IMR-90 (cell line): Measurements from ENCODE around the gene FAM234A. TPM values are rescaled to one million over a fixed set of nuclear protein-coding genes. Genes with fewer than 3 reads are reported as not detected.
A peak's percentile ranks its signal among the peaks of the same experiment; 100 is the strongest.

Source experiments
- ATAC-seq: fragments of 200-7000 bp; cut with Tn5 transposase; 2 replicates; pipeline ENCODE4 v1.9.1; 2020; ENCODE audit warnings: low read depth, mild to moderate bottlenecking, moderate library complexity
- BruUV-seq: library from RNA; stranded (reverse); fragments of 400-500 nt; replicated peaks from 2 replicates; lab custom pipeline; 2021; lab: Mats Ljungman, UMichigan
- CTCF ChIA-PET: fragments of 300-600 bp; formaldehyde crosslinking; extraction: SDS; loops from one replicate; lab custom pipeline; 2021; ENCODE audit warnings: antibody characterized with exemption; lab: Yijun Ruan, JAX
- POLR2A ChIA-PET: fragments of 300-600 bp; sonication (Branson Sonifier 250); formaldehyde crosslinking; loops from one replicate; lab custom pipeline; 2022; ENCODE audit warnings: antibody characterized with exemption; ENCODE audit not compliant: unreplicated experiment; lab: Charles Lee
- DNase-seq: peaks from one replicate; pipeline ENCODE4 v3.0.0; 2013
- H2AFZ ChIP-seq: replicated peaks from 2 replicates; pipeline ENCODE3; 2013; ENCODE audit warnings: low read length, mild to moderate bottlenecking; ENCODE audit not compliant: poor library complexity
- H2AK5ac ChIP-seq: 2 replicates; pipeline ENCODE4 v1.6.1; 2013; ENCODE audit warnings: low read depth, low read length, inconsistent platforms
- H2AK9ac ChIP-seq: replicated peaks from 2 replicates; pipeline ENCODE3; 2013; ENCODE audit warnings: mild to moderate bottlenecking, low read depth, low read length, moderate library complexity; ENCODE audit not compliant: poor library complexity
- H2BK120ac ChIP-seq: 2 replicates; pipeline ENCODE4 v1.6.1; 2013; ENCODE audit warnings: low read depth, low read length, inconsistent platforms
- H2BK15ac ChIP-seq: 3 replicates; pipeline ENCODE4 v1.6.1; 2013; ENCODE audit warnings: low read depth, low read length, inconsistent platforms
- H2BK20ac ChIP-seq: 2 replicates; pipeline ENCODE4 v1.6.1; 2013; ENCODE audit warnings: low read depth, mild to moderate bottlenecking, inconsistent platforms, low read length, moderate library complexity
- H2BK5ac ChIP-seq: 2 replicates; pipeline ENCODE4 v1.6.1; 2013; ENCODE audit warnings: mild to moderate bottlenecking, low read depth, low read length, inconsistent platforms; ENCODE audit not compliant: poor library complexity, severe bottlenecking
- H3K14ac ChIP-seq: replicated peaks from 2 replicates; pipeline ENCODE4 v1.6.1; 2013; ENCODE audit warnings: low read depth, low read length, inconsistent platforms
- H3K18ac ChIP-seq: 2 replicates; pipeline ENCODE4 v1.6.1; 2013; ENCODE audit warnings: low read depth, low read length, control low read depth
- H3K23ac ChIP-seq: 2 replicates; pipeline ENCODE4 v1.6.1; 2013; ENCODE audit warnings: low read depth, low read length, inconsistent platforms
- H3K27ac ChIP-seq: 2 replicates; pipeline ENCODE4 v1.5.1; 2013; ENCODE audit warnings: mild to moderate bottlenecking, control low read depth, low read length; ENCODE audit not compliant: insufficient read depth
- H3K27me3 ChIP-seq: 2 replicates; pipeline ENCODE4 v1.6.1; 2013; ENCODE audit warnings: low read length; ENCODE audit not compliant: control insufficient read depth, insufficient read depth
- H3K36me3 ChIP-seq: 2 replicates; pipeline ENCODE4 v1.6.1; 2013; ENCODE audit warnings: low read length, mixed read lengths; ENCODE audit not compliant: control insufficient read depth, insufficient read depth
- H3K4ac ChIP-seq: 2 replicates; pipeline ENCODE4 v1.6.1; 2013; ENCODE audit warnings: low read depth, low read length, inconsistent platforms
- H3K4me1 ChIP-seq: 2 replicates; pipeline ENCODE4 v1.6.1; 2013; ENCODE audit warnings: low read length, mixed read lengths; ENCODE audit not compliant: control insufficient read depth, insufficient read depth
- H3K4me2 ChIP-seq: 2 replicates; pipeline ENCODE4 v1.6.1; 2013; ENCODE audit warnings: low read depth, mild to moderate bottlenecking, control low read depth, low read length, moderate library complexity
- H3K4me3 ChIP-seq: 2 replicates; pipeline ENCODE4 v1.5.1; 2013; ENCODE audit warnings: low read depth, mild to moderate bottlenecking, control low read depth, low read length, moderate library complexity; ENCODE audit not compliant: insufficient read depth
- H3K56ac ChIP-seq: 2 replicates; pipeline ENCODE4 v1.6.1; 2013; ENCODE audit warnings: low read length, inconsistent platforms; ENCODE audit not compliant: insufficient read depth; ENCODE audit errors: extremely low read depth
- H3K79me1 ChIP-seq, 2 experiments: 2 replicates each; pipeline ENCODE4 v1.6.1; 2013; ENCODE audit warnings: low read length in 2 of 2, inconsistent platforms in 1 of 2, low read depth in 1 of 2
- H3K9ac ChIP-seq: 2 replicates; pipeline ENCODE4 v1.6.1; 2013; ENCODE audit warnings: low read depth, low read length, control low read depth
- H3K9me1 ChIP-seq: 2 replicates; pipeline ENCODE4 v1.6.1; 2013; ENCODE audit warnings: low read length, inconsistent platforms; ENCODE audit not compliant: insufficient read depth
- H3K9me3 ChIP-seq: 2 replicates; pipeline ENCODE4 v1.6.1; 2013; ENCODE audit warnings: low read length; ENCODE audit not compliant: control insufficient read depth, insufficient read depth
- H4K20me1 ChIP-seq: 2 replicates; pipeline ENCODE4 v1.6.1; 2013; ENCODE audit warnings: low read length, inconsistent platforms; ENCODE audit not compliant: insufficient read depth
- H4K5ac ChIP-seq: 2 replicates; pipeline ENCODE4 v1.6.1; 2013; ENCODE audit warnings: mild to moderate bottlenecking, low read depth, low read length, control low read depth
- H4K8ac ChIP-seq, 2 experiments: 2 replicates each; pipeline ENCODE4 v1.6.1; 2013; ENCODE audit warnings: low read depth in 2 of 2, low read length in 2 of 2, control low read depth in 1 of 2, inconsistent platforms in 1 of 2
- H4K91ac ChIP-seq: 2 replicates; pipeline ENCODE4 v1.6.1; 2013; ENCODE audit warnings: low read depth, low read length, inconsistent platforms; ENCODE audit not compliant: insufficient read depth
- BHLHE40 ChIP-seq: fragments of 150-350 bp; IDR thresholded peaks from 2 replicates; pipeline ENCODE4 v1.6.1; 2016; ENCODE audit warnings: mild to moderate bottlenecking, low read depth, low read length
- CEBPB ChIP-seq: IDR thresholded peaks from 2 replicates; pipeline ENCODE4 v1.6.1; 2012; ENCODE audit warnings: low read depth, low read length, improper control_type of control experiment
- CHD1 ChIP-seq: IDR thresholded peaks from 2 replicates; pipeline ENCODE4 v1.6.1; 2012; ENCODE audit warnings: low read depth, low read length, improper control_type of control experiment
- CTCF ChIP-seq: conservative IDR thresholded peaks from 2 replicates; pipeline ENCODE4 v1.5.1; 2012; ENCODE audit warnings: mild to moderate bottlenecking, low read depth, low read length, improper control_type of control experiment
- ELK1 ChIP-seq: fragments of 150-350 bp; IDR thresholded peaks from 2 replicates; pipeline ENCODE4 v1.6.1; 2016; ENCODE audit warnings: low read depth, mild to moderate bottlenecking, low read length, moderate library complexity, borderline replicate concordance
- MAZ ChIP-seq: IDR thresholded peaks from 2 replicates; pipeline ENCODE4 v1.6.1; 2012; ENCODE audit warnings: low read depth, mild to moderate bottlenecking, low read length, improper control_type of control experiment, moderate library complexity, borderline replicate concordance
- NFE2L2 ChIP-seq: fragments of 150-350 bp; IDR thresholded peaks from 2 replicates; pipeline ENCODE4 v1.6.1; 2016; ENCODE audit warnings: low read depth, mild to moderate bottlenecking, low read length
- POLR2A ChIP-seq: IDR thresholded peaks from 2 replicates; pipeline ENCODE4 v1.6.1; 2012; ENCODE audit warnings: mild to moderate bottlenecking, low read depth, low read length
- RAD21 ChIP-seq: IDR thresholded peaks from 2 replicates; pipeline ENCODE4 v1.6.1; 2012; ENCODE audit warnings: low read length, improper control_type of control experiment
- RFX5 ChIP-seq: IDR thresholded peaks from 2 replicates; pipeline ENCODE4 v1.8.0; 2012; ENCODE audit warnings: low read depth, mild to moderate bottlenecking, low read length, moderate library complexity
- SMC3 ChIP-seq: fragments of 150-350 bp; IDR thresholded peaks from 2 replicates; pipeline ENCODE4 v1.6.1; 2016; ENCODE audit warnings: low read depth, mild to moderate bottlenecking, antibody characterized with exemption, low read length, moderate library complexity
- WGBS, 2 experiments: methylation state at CpG; one replicate each; pipeline versions ENCODE4 v1.1.5 to v1.1.7; 2013; ENCODE audit warnings: missing lambda C conversion rate in 2 of 2; ENCODE audit not compliant: insufficient read length in 1 of 2; ENCODE audit errors: extremely low coverage in 2 of 2; 5-methylcytosine and 5-hydroxymethylcytosine counted together
- dilution Hi-C: fragments of 300-500 bp; cut with HindIII; formaldehyde crosslinking; loops from one replicate; pipeline ENCODE4 v1.14.3; 2018; ENCODE audit warnings: low sequenced_read_pairs; ENCODE audit not compliant: unreplicated experiment
- in situ Hi-C: fragments of 300-500 bp; cut with MboI; formaldehyde crosslinking; loops from 3 replicates; pipeline ENCODE4 v1.14.3; 2019; ENCODE audit warnings: low sequenced_read_pairs, inconsistent platforms, mixed read lengths
- intact Hi-C: fragments of 100-400 bp; cut with micrococcal nuclease; formaldehyde crosslinking; loops from 2 replicates; pipeline ENCODE4 v1.10.0; 2022
- polyA plus RNA-seq, 3 experiments: library from polyadenylated mRNA; depleted of rRNA; stranded (reverse); fragments of >200 nt; gene quantifications; 2 replicates each; pipeline ENCODE4 v1.2.3, GENCODE V29; 2012; ENCODE audit warnings: low replicate concordance in 1 of 3
- total RNA-seq: library from RNA; depleted of rRNA; stranded (reverse); fragments of >200 nt; gene quantifications from 2 replicates; pipeline ENCODE4 v1.2.3, GENCODE V29; 2012

Gene FAM234A
- total and polyA plus RNA-seq, 2 of the 4 experiments (the other 2 are of a cell fraction) = 30.3 to 64.2 TPM

- Histone ChIP-seq H3K27me3 (no peaks in the 10 kb centered on the region), H2BK120ac (no peak overlapping the region), H4K8ac (no peak overlapping the region), H3K4ac (no peak overlapping the region), H2AK5ac (no peak overlapping the region), H3K4me3 (no peak overlapping the region), H3K4me1 (no peaks in the 10 kb centered on the region), H3K4me2 (no peak overlapping the region), H3K23ac (no peak overlapping the region), H4K91ac (no peak overlapping the region), H3K9ac (no peak overlapping the region), H2AK9ac (no peak overlapping the region), H3K18ac (no peak overlapping the region), H2BK20ac (no peak overlapping the region), H3K9me3 (no peaks in the 10 kb centered on the region), H3K79me1 (no peaks in the 10 kb centered on the region), H3K27ac (no peak overlapping the region), H2BK5ac (no peak overlapping the region), H4K20me1 (no peaks in the 10 kb centered on the region), H3K14ac (no peak overlapping the region), H3K9me1 (peaks cover 3% of the 10 kb centered on the region), H3K56ac (no peak overlapping the region), H2AFZ (peak overlapping the region; percentile 58), H3K36me3 (peaks cover 29% of the 10 kb centered on the region), H4K5ac (no peak overlapping the region), H2BK15ac (no peak overlapping the region)
- TF ChIP-seq CTCF (no peak), NFE2L2 (no peak), BHLHE40 (no peak), POLR2A (no peak), CHD1 (no peak), CEBPB (no peak), RFX5 (no peak), ELK1 (no peak), RAD21 (no peak), MAZ (no peak), SMC3 (no peak)
- CTCF ChIA-PET = no interaction called here
- DNase-seq (no peak), ATAC-seq (peak; percentile 24)
- dilution Hi-C loops = no loop called here
- BruUV-seq = no TSS peak
- in situ Hi-C loops = no loop called here
- POLR2A ChIA-PET = no interaction called here
- 67% methylated on average over 10 of the region's 12 CpGs; no CpG with 5 or more reads in 1 of the 2 experiments for WGBS, 2 experiments
- intact Hi-C loops = no loop called here
Observed at GRCh38 chr16:265711-266110, 31.1 kb downstream of the FAM234A start.
